ENCODE data around the gene HEXIM1.

HEXIM1 gene

GRCh38 chr17:45148183-45149036, at the start of gene HEXIM1:
Gene HEXIM1 (plus strand): TSS chr17:45148475. CDS start chr17:45149191, 716 bp downstream.
- no peaks in the 10 kb centered on the region for H3K9me3 ChIP-seq (ENCODE audit: control insufficient read depth, insufficient read depth, low read length)

GRCh38 chr17:45098869-45099616, 49.2 kb upstream of the HEXIM1 start:
- H3K36me3 ChIP-seq (ENCODE audit: control insufficient read depth, insufficient read depth, low read length), result peaks cover 56% of the 10 kb centered on the region
- H3K4me1 ChIP-seq (ENCODE audit: control insufficient read depth, insufficient read depth, low read length), result no peaks in the 10 kb centered on the region
- no peak overlapping the region for H3K4me3 ChIP-seq (ENCODE audit: low read depth, low read length)
- H3K9ac ChIP-seq (ENCODE audit: low read depth, low read length), result no peak overlapping the region
- H3K27me3 ChIP-seq (ENCODE audit: control insufficient read depth, insufficient read depth, low read length), result no peaks in the 10 kb centered on the region
- no peaks in the 10 kb centered on the region for H3K9me3 ChIP-seq (ENCODE audit: control insufficient read depth, insufficient read depth, low read length)

More at GRCh38 chr17:45148183-45149036, at the start of gene HEXIM1:
- Histone ChIP-seq H3K4me1 (ENCODE audit: control insufficient read depth, insufficient read depth, low read length) (no peaks in the 10 kb centered on the region), H3K9ac (ENCODE audit: low read depth, low read length) (peak within 1 kb of the TSS; percentile 97), H3K27me3 (ENCODE audit: control insufficient read depth, insufficient read depth, low read length) (no peaks in the 10 kb centered on the region), H3K4me3 (ENCODE audit: low read depth, low read length) (peak within 1 kb of the TSS; percentile 72), H3K36me3 (ENCODE audit: control insufficient read depth, insufficient read depth, low read length) (no peaks in the 10 kb centered on the region)

- no peaks in the 10 kb centered on the region for H3K4me1 ChIP-seq (ENCODE audit: control insufficient read depth, insufficient read depth, low read length)
- no peak overlapping the region for H3K4me3 ChIP-seq (ENCODE audit: low read depth, low read length)
- no peaks in the 10 kb centered on the region for H3K9me3 ChIP-seq (ENCODE audit: control insufficient read depth, insufficient read depth, low read length)
- peaks cover 76% of the 10 kb centered on the region for H3K36me3 ChIP-seq (ENCODE audit: control insufficient read depth, insufficient read depth, low read length)
- no peaks in the 10 kb centered on the region for H3K27me3 ChIP-seq (ENCODE audit: control insufficient read depth, insufficient read depth, low read length)
- no peak overlapping the region for H3K9ac ChIP-seq (ENCODE audit: low read depth, low read length)
Observed at GRCh38 chr17:45101546-45101882, 46.8 kb upstream of the HEXIM1 start.

GRCh38 chr17:45101883-45102811, 46.1 kb upstream of the HEXIM1 start:
- Histone ChIP-seq H3K9ac (ENCODE audit: low read depth, low read length) (no peak overlapping the region), H3K4me3 (ENCODE audit: low read depth, low read length) (no peak overlapping the region), H3K9me3 (ENCODE audit: control insufficient read depth, insufficient read depth, low read length) (no peaks in the 10 kb centered on the region), H3K36me3 (ENCODE audit: control insufficient read depth, insufficient read depth, low read length) (peaks cover 76% of the 10 kb centered on the region), H3K27me3 (ENCODE audit: control insufficient read depth, insufficient read depth, low read length) (no peaks in the 10 kb centered on the region), H3K4me1 (ENCODE audit: control insufficient read depth, insufficient read depth, low read length) (no peaks in the 10 kb centered on the region)

- Histone ChIP-seq H3K27me3 (ENCODE audit: control insufficient read depth, insufficient read depth, low read length) (no peaks in the 10 kb centered on the region), H3K9me3 (ENCODE audit: control insufficient read depth, insufficient read depth, low read length) (no peaks in the 10 kb centered on the region), H3K4me3 (ENCODE audit: low read depth, low read length) (no peak overlapping the region), H3K9ac (ENCODE audit: low read depth, low read length) (no peak overlapping the region), H3K4me1 (ENCODE audit: control insufficient read depth, insufficient read depth, low read length) (no peaks in the 10 kb centered on the region), H3K36me3 (ENCODE audit: control insufficient read depth, insufficient read depth, low read length) (peaks cover 70% of the 10 kb centered on the region)
Observed at GRCh38 chr17:45102856-45103255, 45.4 kb upstream of the HEXIM1 start.

GRCh38 chr17:45103269-45103795, 44.9 kb upstream of the HEXIM1 start:
- H3K9me3 ChIP-seq (ENCODE audit: control insufficient read depth, insufficient read depth, low read length), result no peaks in the 10 kb centered on the region
- no peaks in the 10 kb centered on the region for H3K4me1 ChIP-seq (ENCODE audit: control insufficient read depth, insufficient read depth, low read length)
- peaks cover 65% of the 10 kb centered on the region for H3K36me3 ChIP-seq (ENCODE audit: control insufficient read depth, insufficient read depth, low read length)

GRCh38 chr17:45104029-45104428, 44.2 kb upstream of the HEXIM1 start:
- peaks cover 65% of the 10 kb centered on the region for H3K36me3 ChIP-seq (ENCODE audit: control insufficient read depth, insufficient read depth, low read length)
- no peaks in the 10 kb centered on the region for H3K9me3 ChIP-seq (ENCODE audit: control insufficient read depth, insufficient read depth, low read length)
- no peak overlapping the region for H3K9ac ChIP-seq (ENCODE audit: low read depth, low read length)
- H3K4me3 ChIP-seq (ENCODE audit: low read depth, low read length), result no peak overlapping the region
- H3K4me1 ChIP-seq (ENCODE audit: control insufficient read depth, insufficient read depth, low read length), result no peaks in the 10 kb centered on the region
- no peaks in the 10 kb centered on the region for H3K27me3 ChIP-seq (ENCODE audit: control insufficient read depth, insufficient read depth, low read length)

More at GRCh38 chr17:45103269-45103795, 44.9 kb upstream of the HEXIM1 start:
- H3K4me3 ChIP-seq (ENCODE audit: low read depth, low read length), result no peak overlapping the region
- H3K27me3 ChIP-seq (ENCODE audit: control insufficient read depth, insufficient read depth, low read length), result no peaks in the 10 kb centered on the region
- H3K9ac ChIP-seq (ENCODE audit: low read depth, low read length), result no peak overlapping the region

- no peaks in the 10 kb centered on the region for H3K27me3 ChIP-seq (ENCODE audit: control insufficient read depth, insufficient read depth, low read length)
- no peaks in the 10 kb centered on the region for H3K9me3 ChIP-seq (ENCODE audit: control insufficient read depth, insufficient read depth, low read length)
- H3K4me3 ChIP-seq (ENCODE audit: low read depth, low read length), result no peak overlapping the region
- H3K4me1 ChIP-seq (ENCODE audit: control insufficient read depth, insufficient read depth, low read length), result no peaks in the 10 kb centered on the region
- H3K36me3 ChIP-seq (ENCODE audit: control insufficient read depth, insufficient read depth, low read length), result peaks cover 64% of the 10 kb centered on the region
- H3K9ac ChIP-seq (ENCODE audit: low read depth, low read length), result no peak overlapping the region
Observed at GRCh38 chr17:45104497-45104896, 43.8 kb upstream of the HEXIM1 start.

- H3K27me3 ChIP-seq (ENCODE audit: control insufficient read depth, insufficient read depth, low read length), result no peaks in the 10 kb centered on the region
- no peak overlapping the region for H3K9ac ChIP-seq (ENCODE audit: low read depth, low read length)
- H3K4me1 ChIP-seq (ENCODE audit: control insufficient read depth, insufficient read depth, low read length), result no peaks in the 10 kb centered on the region
- H3K36me3 ChIP-seq (ENCODE audit: control insufficient read depth, insufficient read depth, low read length), result peaks cover 59% of the 10 kb centered on the region
- H3K4me3 ChIP-seq (ENCODE audit: low read depth, low read length), result no peak overlapping the region
- no peaks in the 10 kb centered on the region for H3K9me3 ChIP-seq (ENCODE audit: control insufficient read depth, insufficient read depth, low read length)
Observed at GRCh38 chr17:45104907-45105624, 43.2 kb upstream of the HEXIM1 start.

GRCh38 chr17:45106096-45106495, 42.2 kb upstream of the HEXIM1 start:
- Histone ChIP-seq H3K9ac (ENCODE audit: low read depth, low read length) (no peak overlapping the region), H3K9me3 (ENCODE audit: control insufficient read depth, insufficient read depth, low read length) (no peaks in the 10 kb centered on the region), H3K27me3 (ENCODE audit: control insufficient read depth, insufficient read depth, low read length) (no peaks in the 10 kb centered on the region), H3K36me3 (ENCODE audit: control insufficient read depth, insufficient read depth, low read length) (peaks cover 60% of the 10 kb centered on the region), H3K4me3 (ENCODE audit: low read depth, low read length) (no peak overlapping the region), H3K4me1 (ENCODE audit: control insufficient read depth, insufficient read depth, low read length) (no peaks in the 10 kb centered on the region)

All from iPS-15b (cell line).